Stimulated activated CD4-positive, alpha-beta T cell treated with anti-CD3 and anti-CD28 coated beads, Interleukin-1b, Interleukin-23, amount 100 ng/mL, for 48 hours (primary cell): ENCODE measurements around the gene SPATA2.
"Not testable (repeated sequence)": the region's sequence is repeated elsewhere in the genome, so short reads cannot be mapped to it uniquely, and the experiment has no call there.

ENCODE experiments used
- DNase-seq: peaks from one replicate; pipeline ENCODE4 v3.0.0-alpha.2; 2020

Gene SPATA2

DNA sequence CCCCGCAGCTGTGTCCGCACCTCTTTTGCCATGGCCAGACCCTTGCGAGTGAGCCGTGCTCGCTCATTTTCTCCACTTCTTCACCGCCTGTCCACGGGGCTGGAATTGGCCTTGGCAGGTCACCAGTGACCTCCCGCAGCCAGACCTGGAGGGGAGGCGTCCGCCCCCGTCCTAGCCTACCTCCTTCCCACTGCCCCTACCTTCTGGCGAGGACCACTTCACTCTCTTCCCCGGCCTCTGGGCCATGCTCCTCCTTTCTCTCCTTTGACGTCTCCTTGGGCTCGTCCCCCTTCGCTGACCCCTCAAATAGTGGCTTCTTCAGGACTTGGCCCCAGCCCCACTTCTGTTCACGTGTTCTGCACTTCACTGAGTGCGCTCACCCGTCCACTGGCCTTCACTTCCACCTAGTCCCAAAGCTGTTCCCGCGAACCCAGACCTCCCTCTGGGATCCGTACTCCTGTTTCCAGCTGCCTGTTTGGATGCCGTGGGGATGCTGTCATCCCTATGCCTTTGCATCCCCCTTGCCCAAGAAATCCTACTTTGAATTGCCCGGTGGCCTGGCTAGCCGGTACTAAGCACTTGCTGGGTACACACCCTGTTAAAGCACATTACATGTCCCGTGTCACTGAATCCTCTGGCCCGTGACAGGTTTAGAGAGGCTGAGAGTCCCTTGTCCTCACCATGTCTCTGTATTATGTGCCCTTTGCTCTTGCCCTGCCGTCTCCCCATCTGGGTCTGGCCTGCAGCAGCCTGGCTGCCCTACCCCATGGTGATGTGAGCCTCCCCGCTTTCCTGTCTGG is 33.0 kb downstream of the SPATA2 start:
- no peak for DNase-seq

GRCh38 chr20:49880724-49881445 is 34.4 kb downstream of the SPATA2 start:
- DNase-seq, result no peak

- no peak for DNase-seq
These were observed 35.2 kb downstream of the SPATA2 start for GRCh38 chr20:49880177-49880576.

DNA sequence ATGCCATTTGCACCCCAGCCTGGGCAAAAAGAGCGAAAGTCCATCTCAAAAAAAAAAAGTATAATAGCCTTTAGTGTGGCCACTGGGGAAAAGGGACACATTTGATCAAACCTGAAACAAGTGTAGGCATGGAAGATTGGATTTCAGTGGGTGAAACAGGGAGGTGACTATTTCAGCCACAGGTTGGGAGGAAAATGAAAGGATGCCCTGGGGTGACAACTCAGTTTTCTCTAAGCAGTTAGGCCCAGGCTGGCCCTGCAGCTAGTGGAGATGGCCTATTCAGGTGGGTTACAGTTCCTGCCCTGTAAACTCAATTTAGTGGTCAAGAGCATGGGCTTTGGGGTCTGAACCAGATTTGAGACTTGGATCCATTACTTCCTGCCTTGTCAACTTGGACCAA is 36.4 kb downstream of the SPATA2 start:
- no peak for DNase-seq

DNA sequence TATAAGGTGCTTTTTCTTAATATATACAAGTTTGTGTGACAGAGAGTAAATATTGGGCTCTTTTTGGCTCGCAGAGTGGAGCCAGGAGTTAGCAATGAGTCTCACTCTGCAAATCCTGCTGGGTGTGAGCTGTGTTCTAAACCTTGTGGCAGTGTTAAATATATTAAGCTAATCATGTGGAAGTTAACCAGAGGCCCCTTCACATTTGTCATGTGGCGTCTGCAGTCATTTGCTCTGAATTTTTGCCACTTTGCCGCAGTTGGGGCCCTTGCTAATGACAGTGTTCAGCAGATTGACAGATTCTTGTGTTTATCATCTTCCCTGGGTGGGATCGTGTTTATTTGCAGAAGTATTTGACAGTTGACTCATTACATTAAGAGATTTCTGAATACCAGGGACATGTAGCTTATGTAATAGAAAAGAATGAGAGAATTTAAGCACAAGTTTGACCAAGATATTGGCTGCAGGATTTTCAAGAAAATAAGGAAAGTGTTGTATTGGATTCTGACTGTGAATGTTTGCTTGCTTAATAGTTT is 37.9 kb downstream of the SPATA2 start:
- DNase-seq, result no peak

DNA sequence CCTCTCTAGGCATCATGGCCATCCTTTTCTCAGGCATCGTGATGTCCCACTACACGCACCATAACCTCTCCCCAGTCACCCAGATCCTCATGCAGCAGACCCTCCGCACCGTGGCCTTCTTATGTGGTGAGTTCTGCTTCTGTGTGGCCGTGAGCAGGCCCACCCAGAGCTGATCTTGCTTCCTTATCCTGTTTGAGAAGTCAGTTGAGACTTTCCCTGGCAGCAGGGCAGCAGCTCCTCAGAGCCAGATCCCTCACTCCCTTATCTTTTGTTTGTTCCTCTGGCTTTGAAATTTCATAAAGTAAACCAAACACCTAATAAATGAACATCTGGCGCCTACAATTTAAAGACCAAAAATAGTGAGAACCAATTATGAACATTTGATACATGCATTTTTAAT is 40.6 kb downstream of the SPATA2 start:
- DNase-seq, result no peak

- DNase-seq, result no peak
These were observed 43.3 kb downstream of the SPATA2 start for GRCh38 chr20:49872056-49872455.

DNA sequence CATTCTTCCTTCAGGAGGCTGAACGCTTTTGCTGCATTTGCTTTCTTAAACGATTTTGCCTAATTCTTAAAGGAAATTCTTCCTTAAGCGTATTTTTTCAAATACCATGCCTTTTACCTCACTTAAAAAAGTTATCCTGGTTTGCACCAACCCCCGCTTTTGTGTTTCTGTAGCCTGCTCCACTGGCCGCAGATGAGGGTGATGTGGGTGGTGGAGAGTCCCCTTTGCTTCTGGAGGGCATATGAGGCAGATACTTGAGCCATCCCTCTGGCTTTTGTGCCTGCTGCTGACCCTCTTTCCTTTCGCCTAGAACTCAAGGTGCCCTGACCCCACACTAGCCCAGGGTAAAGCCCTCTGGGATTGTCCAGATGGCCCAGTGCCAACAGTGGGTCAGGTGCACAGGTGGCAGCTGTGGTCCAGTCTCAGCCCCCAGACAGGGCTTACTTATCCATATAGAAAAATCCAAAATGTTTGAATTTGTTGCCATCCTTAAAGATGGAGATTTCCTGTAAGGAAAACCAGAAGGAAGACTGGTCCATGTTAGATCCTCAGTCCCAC is 43.9 kb downstream of the SPATA2 start:
- no peak for DNase-seq

GRCh38 chr20:49870261-49870660 is 45.1 kb downstream of the SPATA2 start:
- no peak for DNase-seq

DNA sequence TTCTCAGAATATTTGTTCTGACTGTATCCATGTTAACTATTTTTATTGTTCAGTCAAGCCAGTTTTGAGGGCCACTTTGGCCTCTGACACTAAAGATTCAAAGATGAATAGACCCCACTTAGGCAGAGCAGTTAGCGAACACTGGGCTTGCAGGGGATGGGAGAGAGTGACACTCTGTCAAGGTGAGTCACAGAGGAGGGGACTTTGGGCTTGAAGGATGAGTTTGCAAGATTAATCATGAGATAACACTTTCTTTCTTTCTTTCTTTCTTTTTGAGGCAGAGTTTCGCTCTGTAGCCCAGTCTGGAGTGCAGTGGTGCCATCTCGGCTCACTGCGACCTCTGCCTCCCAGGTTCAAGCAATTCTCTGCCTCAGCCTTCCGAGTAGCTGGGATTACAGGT is 46.4 kb downstream of the SPATA2 start:
- DNase-seq, result no peak

DNA sequence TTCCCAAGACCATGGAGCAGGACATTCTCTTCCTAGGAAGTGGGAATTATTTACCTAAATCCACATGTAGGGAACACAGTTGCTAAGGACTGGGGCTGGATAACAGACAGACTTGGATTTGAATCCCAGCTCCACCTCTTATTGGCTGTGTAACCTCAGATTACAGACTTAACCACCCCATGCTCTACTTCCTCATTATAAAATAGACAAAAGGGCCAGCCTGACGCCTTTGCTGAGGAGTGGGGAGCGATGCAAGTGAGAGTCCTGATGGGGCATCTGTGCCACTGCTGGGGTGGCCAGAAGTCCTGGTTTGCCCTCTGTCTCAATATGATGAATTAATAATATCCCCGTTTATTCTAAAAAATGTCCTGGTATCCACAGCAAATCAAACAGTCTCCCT is 46.8 kb downstream of the SPATA2 start:
- DNase-seq, result no peak

DNA sequence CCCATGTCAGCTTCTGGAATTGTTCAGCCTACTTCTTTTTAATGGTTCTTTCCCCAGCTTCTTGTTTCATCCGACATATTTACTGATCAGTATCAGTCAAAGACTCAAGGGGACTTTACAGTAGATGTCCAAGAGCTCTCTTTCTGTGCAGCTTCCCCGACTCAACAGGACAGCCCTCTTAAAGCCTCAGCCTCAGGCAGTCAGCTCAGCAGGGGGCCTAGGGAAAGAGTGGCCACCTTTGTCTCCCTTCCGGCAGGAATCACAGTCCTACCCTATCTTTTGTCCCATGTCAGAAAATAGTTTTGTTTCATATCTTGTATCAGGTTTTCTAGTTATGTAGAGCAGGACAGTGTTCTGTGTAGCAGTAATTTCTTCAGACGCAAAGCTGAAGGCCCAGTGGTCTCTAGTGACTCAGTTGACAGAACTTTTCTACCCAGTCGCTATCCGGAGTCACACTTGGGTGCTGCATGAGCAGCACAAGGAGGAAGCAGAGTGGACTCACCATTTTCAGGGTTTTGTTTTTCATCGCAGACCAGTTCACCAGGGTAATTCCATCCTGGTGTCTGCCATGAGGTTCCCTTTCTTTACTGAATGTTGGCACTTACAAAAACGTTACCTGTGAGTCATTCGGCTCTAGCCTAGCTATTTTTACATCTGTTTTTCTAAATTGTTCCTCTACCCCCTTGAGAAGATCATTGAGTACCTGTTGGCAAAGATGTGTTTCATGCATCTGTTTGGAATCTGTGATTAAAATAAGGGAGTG is 47.7 kb downstream of the SPATA2 start:
- no peak for DNase-seq

DNA sequence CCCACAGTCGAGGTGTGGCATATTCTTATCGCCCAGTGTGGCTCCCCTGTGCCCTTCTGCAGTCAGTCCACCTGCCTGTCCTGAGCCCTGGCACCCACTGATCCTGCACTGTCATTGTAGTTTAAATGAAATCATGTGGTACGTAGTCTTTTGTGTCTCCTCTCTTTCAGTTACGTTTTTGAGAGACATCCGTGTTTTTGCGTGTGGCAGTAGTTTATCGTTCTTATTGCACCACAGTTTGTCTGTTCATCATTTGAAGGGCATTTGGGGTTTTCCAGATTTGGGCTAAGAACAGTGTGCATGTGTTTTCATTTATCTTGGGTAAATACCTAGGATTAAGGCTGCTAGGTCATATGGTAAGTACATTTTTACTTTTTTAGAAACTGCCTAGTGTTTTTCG is 49.3 kb downstream of the SPATA2 start:
- DNase-seq, result no peak

DNA sequence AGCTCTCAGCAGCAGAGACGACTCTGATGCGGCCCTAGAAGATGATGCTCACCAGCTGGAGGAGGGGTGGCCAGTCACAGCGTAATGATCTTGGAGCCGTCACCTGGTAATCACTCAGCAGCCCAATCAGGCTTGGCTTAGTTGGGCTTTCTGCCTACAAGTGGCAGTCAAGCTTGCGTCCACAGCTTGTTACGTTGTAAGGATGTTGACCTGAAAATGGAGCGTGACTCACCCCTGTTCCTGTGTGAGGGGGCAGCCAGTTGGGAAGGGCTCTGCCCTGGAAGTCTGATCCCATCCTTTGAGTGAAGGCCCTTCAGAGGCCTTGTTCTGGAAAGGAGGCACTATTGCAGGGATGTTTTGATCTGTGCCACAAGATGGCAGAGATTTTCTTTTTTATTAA is 49.8 kb downstream of the SPATA2 start:
- DNase-seq, result no peak

GRCh38 chr20:49863666-49864065 is 51.7 kb downstream of the SPATA2 start:
- no peak for DNase-seq

GRCh38 chr20:49862607-49863200 is 52.6 kb downstream of the SPATA2 start:
- no peak for DNase-seq

DNA sequence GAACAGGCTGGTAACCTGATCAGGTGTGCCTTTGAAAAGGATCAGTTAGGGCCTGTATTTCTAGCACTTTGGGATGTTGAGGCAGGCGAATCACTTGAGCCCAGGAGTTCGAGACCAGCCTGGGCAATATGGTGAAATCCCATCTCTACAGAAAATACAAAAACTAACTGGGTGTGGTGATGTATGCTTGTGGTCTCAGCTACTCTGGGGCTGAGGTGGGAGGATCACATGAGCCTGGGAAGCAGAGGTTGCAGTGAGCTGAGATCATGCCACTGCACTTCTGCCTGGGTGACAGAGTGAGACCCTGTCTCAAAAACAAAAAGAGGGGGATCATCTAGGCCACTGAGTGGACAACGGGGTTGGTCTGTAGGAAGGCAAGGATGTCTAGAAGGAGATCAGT is 54.1 kb downstream of the SPATA2 start:
- not testable (repeated sequence) for DNase-seq

GRCh38 chr20:49859807-49860206 is 55.5 kb downstream of the SPATA2 start:
- DNase-seq, result no peak

DNA sequence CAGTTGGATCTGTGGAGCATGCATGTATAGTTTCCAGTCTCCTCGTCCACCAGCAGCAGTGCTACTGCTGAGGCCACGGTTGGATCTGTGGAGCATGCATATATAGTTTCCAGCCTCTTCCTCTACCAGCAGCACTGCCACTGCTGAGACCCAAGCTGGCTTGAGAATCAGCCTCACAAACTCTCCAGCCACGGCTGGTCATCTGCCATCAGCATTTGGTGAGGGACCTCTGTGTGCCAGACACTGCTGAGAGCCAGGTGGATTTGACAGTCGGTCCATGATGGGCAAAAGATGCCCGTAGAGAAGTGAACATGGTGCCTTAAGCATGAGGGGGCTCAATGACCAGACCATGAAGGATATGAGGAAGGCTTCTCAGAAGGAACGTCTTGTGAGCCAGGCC is 56.3 kb downstream of the SPATA2 start:
- DNase-seq, result no peak

- DNase-seq, result no peak
These were observed 57.2 kb downstream of the SPATA2 start for GRCh38 chr20:49858076-49858585.

- no peak for DNase-seq
These were observed 58.4 kb downstream of the SPATA2 start for GRCh38 chr20:49856904-49857303.

GRCh38 chr20:49854190-49854875 is 61.0 kb downstream of the SPATA2 start:
- DNase-seq, result no peak
